Stimulated activated CD4-positive, alpha-beta T cell treated with anti-CD3 and anti-CD28 coated beads, Interleukin-4, amount 100 ng/mL, for 24 hours (primary cell): ENCODE data around the gene BSPRY.
"Not testable (repeated sequence)": the region's sequence is repeated elsewhere in the genome, so short reads cannot be mapped to it uniquely, and the experiment has no call there.

Source experiments
- DNase-seq: peaks from one replicate; pipeline ENCODE4 v3.0.0-alpha.2; 2020

The BSPRY gene

DNA sequence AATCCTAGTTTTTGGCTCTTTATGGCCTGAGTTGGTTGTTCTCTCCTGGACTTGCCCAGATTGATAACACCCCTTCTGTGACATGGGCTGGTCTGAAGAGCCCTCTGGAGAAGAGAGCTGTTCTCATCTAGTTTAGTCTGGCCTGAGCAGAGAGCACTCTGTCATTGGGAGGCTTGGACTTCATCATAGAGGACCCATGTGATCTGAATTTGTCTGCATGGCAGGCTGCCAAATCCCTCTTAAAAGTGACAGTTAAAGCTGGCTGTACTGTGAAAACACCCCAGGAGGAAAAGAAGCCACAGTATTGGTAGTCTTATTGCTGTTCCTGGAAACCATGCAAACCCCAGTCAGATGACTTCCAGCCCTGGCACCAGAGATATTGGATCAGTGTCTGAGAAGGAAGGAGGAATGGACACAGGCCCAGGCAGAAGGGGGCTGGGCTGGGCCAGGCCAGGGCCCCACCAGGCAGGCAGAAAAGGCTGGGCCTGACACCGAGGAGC lies 5.6 kb upstream of the BSPRY start:
- no peak for DNase-seq

DNA sequence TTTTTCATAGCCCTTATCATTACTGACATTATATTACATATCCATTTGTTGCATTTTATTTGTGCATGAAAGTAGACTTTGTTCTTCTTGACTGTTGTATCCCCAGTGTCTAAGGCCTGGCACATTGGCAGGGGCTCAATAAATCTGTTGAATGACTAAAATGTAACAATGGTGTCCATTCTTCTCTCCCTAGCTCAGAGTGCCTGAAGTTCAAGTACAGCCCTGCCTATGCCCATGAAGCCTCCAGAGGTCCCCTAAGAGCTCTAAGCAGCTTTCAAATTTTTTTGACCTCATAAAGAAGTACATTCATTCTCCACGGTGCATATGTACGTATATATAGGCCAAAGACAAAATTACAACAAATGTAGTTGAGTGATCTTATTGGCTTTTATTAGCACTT lies 4.2 kb upstream of the BSPRY start:
- no peak for DNase-seq

DNA sequence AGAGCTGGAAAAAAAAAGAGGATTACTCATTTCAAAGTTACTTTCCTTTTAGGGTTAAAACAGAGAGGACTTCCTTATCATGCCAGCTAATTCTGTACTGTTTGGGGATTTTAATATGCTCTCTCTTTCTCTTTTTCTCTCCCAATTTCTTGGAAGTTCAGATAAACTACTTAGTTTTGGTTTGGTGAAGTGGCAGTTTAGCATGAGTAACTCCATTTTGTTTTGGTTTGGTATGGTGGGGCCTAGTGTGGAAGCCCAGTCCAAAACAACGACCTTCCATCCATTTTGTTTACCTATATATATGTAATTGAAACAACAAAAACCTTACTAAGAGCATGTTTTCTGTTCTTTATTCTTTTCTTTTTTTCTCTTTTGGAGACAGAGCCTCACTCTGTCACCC lies 3.7 kb upstream of the BSPRY start:
- no peak for DNase-seq

DNA sequence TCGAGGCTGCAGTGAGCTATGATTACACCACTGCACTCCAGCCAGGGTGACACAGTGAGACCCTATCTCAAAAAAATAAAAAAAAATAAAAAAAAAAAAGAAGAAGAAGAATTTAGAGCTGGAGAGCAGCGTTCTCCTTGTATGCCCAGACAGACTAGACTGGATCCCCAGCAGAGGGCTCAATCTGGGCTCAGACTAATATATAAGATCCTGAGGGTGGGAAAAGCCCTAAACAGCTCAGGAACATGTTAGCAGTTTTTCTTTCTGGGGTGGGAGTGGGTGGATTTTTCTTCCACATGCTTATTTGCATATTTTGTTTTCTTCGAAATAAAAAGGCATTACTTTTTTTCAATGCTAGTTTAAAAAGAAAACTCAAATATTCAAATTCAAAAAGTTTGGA lies 904 bp upstream of the BSPRY start:
- no peak for DNase-seq

DNA sequence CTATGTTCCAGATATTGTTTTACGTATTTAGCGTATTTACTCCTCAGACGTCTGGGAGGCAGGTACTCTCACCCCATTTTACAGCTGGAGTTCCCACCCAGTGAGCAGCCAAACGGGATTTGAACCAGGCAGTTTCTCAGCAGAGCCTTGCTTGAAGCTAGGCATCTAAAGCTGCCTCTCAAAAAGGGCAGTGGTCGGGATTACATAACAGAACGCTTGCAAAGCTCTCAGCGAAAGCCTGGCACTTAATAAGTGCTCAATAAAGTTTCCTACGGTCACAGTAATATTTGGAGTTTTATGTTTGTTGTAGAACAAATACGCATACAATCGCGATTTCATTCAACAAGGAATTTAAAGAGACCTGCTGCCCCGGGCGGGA lies 286 bp upstream of the BSPRY start:
- DNase-seq = no peak

DNA sequence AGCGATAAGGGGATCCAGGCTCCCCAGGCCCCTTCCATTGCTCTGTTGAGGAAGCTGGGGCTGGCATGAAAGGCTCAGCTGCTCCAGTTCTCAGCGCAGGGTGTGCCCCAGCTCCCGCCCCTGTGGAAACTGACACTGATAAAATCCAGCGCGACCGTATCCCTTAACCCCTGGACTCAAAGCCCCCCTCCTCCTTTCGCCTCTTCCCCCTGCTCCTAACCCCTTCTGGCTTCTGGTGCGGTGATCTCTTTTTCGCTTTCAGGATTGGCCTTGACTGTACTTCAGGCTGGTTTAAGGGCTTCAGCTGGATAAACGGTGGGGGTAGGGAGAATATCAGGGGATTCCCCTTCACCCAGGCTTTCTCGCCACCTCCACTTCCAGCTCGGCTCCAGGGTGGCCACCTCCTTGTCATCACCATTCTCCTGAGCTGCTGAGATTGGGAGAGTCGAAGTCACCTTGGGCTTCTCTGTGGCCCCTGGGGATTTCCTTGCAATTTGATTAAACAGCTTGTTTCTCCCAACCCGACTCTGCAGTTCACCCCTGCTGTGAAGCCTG lies 843 bp downstream of the BSPRY start:
- no peak for DNase-seq

DNA sequence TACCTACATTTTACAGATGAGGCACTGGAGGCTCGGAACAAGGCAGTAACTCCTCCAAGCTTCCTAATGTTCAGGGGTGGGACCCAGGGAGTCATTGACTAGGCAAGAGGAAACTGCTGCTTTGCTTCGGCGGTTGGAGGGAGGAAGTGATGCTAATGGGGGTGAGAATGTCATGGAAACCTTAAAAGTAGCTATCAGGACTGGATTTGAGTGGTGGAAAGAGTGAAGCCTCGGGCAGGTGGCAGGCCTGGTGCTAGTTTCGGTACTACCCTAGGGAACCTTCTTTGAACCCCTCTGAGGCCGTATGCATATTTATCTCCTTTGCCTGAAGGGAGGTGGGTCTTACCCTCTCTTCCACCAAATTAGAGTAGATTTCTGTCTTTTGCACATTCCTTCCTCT lies 1.6 kb downstream of the BSPRY start:
- DNase-seq = peak; percentile 23

DNA sequence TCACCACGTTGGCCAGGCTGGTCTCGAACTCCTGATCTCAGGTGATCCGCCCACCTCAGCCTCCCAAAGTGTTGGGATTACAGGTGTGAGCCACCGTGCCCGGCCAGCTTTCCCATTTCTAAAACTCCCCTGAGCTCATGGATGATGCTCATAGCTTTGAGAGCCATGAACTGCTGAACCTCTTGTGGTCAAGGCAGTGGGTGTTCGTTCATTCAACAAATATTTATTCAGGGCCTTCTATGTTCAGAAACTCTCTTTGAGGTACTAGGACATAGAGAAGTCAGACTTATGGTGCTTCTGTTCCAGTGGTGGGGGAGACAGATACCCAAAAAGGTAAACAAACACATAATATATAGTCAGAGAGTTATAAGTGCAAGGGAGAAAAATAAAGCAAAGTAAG lies 2.7 kb downstream of the BSPRY start:
- no peak for DNase-seq

DNA sequence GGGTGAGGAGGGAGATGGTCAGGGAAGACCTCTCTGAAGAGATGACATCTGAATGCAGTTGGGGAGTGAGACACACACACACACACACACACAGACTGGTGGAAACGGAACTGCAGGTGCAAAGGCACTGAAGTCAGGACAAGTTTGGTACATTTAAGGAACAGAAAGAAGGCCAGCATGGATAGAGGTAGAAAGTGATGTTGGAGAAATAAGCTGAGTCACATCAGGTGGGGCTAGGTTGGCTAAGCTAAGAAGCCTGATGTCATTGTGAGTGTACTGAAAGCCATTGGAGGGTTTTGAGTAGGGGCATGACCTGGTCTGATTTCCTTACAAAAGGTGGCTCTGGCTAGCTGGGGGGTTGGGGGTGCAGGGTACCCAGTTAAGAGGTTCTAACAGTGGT lies 3.1 kb downstream of the BSPRY start:
- no peak for DNase-seq

DNA sequence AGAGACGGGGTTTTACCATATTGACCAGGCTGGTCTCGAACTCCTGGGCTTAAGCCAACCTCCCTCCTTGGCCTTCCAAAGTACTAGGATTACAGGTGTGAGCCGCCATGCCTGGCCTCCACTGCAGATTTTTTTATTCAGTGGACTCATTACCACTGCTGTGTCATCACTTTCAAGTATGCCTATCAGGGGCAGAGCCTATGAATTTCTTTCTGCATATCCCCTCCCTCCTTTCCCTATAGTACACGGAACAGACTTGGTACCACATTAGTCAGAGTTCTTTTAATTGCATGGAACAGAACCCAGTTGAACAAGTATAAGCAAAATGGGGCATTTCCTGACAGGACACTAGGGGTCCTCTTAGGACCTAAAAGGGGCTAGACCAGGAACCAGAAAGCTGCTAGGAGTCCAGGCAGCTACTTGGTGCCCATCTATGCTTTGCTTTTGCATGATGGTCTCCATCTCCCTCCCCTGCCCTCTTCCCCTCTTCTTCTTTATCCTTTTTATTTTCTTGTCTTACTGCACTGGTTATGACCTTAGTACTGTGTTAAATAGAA lies 5.8 kb downstream of the BSPRY start:
- no peak for DNase-seq

DNA sequence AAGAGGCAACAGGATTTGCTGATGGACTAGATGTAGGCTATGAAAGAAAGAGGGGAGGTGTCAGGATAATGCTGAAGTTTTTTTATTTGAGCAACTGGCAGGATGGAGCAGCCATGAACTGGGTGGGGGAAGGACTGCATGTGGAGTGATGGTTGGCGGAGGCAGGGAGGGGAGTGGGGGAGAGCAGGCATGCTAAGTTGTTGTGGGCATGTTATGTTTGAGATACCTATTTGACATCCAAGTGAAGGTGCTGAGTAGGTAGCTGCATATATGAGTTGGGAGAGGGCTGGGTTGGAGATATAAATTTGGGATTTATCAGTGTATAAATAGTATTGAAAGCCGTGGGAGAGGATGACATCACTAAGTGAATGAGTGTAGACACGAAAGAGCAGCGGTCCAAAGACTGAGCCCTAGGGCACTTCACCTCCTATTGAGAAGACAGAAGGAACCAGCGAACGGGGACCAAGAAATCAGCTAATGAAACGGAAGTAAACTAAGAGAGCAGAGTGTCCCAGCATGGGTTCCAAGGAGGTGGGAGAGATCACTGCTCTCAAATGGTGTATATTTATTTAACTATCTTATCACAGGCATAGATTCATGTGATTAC lies 7.4 kb downstream of the BSPRY start:
- DNase-seq = no peak

DNA sequence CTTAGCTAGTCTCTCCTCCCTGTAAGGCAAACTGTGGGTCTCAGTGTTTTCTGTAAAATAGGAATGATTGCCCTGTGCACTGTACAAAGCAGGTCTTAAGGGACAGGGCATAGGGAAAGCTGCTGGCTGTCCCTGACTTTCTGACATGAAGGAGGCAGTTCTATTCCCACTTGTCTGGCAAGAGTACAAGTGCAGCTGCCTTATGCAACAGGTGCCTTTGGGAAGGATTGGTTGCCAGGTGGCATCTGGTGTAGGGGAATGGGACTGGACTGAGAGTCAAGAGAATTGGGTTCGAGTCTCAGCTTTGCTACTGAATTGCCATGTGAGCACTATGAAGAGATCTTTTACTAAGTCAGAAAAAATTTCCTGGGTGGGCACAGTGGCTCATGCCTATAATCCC lies 10.0 kb downstream of the BSPRY start:
- no peak for DNase-seq

DNA sequence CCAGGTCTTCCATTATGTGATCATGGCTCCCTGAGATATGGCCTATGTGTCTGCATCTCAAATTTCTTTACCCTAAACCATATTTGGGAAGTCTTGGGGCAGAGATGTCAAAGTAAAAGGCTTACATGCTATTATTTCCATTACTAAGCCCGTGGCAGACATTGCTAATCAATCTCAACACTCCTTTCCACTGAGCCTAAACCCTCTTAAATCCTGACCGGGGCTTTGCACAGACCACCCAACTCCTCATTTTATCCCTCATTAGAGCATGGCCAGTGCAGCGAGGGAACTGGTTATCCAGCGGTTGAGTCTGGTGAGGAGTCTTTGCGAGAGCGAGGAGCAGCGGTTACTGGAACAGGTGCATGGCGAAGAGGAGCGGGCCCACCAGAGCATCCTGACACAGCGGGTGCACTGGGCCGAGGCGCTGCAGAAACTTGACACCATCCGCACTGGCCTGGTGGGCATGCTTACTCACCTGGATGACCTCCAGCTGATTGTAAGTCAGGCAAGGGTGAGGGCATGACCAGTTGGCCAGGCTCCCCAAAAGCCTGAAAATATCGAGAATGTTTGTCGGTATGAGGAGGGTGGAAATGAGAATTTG lies 11.0 kb downstream of the BSPRY start:
- no peak for DNase-seq

DNA sequence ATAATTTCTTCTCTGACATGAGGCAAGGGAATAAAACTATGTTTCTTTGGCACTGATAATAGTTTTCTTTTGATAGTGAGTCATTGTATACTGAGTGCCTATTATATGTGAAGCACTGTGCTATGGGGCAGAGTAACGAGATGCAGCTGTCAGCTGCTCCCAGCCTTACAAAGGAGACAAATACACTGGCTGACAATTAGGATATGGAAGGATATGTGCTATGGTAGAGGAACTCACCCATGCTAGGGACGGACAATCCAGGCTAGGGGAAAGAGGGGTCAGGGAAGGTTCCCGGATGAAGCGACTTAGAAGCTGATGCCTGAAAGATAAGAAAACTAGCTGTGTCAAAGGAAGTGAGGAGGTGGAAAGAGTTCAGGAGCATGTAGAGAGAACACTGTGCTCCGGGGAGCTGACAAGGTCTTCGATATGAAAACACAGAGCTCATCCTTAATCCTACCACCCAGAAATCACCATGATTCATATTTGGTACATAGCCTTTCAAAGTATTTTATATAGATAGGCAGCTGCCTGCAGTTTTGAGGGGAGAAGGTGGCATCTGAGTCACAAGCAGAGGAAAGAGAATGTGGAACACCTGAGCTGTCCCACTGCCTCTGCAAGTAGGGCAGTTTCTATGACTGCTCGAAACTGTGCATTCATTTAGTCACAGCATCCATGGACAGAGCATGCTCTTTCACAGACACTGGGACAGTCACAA lies 12.1 kb downstream of the BSPRY start:
- DNase-seq = peak; percentile 32

DNA sequence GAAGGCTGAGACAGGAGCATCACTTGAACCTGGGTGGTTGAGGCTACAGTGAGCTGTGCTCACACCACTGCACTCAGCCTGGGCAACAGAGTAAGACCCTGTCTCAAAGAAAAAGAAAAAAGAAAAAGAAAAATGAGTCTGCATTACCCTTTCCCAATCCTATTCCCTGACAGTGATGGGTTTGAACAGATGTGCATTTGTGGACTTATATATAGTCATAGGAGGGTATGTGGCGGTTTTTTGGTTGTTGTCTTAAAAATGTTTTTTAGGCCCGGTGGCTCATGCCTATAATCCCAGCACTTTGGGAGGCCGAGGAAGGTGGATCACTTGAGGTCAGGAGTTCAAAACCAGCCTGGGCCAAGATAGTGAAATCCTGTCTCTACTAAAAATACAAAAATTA lies 14.0 kb downstream of the BSPRY start:
- DNase-seq = no peak

DNA sequence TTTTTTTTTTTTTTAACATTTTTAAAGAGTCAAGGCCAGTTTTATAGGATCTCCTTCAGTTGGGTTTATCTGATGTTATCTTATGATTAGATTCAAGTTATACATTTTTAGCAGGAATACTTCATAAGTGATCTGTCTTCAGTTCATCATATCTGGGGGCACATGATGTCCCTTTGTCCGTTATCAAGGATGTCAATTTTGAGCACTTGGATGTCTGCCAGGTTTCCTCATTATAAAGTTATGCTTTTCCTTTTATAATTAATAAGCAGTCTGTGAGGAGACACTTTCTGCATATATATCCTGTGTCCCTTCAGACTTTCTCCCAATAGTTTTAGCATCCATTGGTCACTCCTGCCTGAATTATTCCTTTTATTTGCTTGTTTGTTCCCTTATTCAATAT lies 15.6 kb downstream of the BSPRY start:
- no peak for DNase-seq

DNA sequence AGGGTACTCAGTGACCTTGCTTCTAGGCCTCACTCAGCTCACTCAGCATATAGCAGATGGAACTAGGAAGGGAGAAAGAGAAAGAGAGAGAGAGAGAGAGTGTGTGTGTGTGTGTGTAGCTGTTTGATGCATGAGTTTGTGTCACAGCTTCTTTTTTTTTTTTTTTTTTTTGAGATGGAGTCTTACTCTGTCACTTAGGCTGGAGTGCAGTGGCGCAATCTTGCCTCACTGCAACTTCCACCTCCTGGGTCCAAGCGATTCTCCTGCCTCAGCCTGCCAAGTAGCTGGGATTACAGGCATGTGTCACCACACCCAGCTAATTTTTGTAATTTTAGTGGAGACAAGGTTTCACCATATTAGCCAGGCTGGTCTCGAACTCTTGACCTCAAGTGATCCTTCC lies 16.3 kb downstream of the BSPRY start:
- not testable (repeated sequence) for DNase-seq

DNA sequence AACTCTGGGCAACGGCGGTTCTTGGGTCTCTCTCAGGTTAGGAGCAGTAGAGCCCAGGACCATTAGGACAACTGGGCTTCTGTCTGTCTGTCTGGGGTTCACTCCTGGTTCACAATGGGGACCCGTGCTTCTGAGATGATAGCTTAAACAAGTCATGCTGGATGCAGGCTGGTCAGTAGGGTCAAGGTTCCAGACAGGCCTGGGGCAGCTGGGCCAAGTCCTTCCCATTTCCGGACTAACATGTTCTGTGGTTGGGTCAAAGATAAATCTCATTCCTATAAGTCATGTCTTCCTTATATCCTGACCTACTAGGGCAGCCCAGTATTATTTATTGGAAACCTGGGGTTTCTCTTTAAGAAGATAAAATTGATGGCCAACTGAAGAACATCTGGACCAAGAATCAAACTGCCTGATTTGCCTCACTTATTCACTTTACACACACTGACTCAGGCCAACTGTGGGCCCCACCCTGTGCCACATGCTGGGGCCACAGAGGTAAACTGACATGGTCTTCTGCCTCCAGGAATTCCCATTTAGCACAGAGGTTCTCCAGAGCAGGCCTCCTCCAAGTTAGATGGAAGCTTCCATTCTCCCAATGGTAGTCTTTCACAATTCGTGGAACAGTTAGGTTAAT lies 19.1 kb downstream of the BSPRY start:
- no peak for DNase-seq

DNA sequence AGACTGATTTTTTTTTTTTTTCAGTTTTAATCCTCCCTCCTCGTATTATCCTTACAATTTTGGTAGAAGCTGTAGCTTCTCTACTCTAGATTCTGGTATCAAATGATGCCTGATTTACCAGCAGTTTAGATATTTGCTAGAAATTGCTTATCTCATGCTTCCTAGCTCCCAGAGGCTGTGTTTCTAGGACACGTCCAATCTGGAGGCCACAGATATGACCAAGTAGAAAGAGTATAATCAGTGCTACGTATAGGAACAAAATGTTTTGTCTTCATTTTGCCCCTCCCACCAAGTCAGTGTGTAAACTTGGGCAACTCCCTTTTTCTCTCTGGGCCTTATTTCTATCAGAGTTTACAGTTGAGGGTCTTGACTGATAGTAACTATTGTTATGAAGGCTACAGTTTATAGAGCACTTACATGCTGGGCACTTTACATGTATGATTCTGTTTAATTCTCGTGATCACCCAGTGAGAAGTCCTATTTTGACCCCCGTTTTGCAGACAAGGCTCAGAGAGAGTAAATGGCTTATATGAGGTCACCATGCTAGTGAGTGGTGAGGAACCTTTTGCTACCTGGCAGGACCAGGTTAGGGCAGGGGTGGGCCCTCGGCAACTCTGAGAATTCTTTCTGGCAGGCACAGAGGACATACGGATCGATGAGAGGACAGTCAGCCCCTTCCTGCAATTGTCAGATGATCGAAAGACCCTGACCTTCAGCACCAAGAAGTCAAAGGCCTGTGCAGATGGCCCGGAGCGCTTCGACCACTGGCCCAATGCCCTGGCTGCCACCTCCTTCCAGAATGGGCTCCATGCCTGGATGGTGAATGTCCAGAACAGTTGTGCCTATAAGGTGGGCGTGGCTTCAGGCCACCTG lies 19.9 kb downstream of the BSPRY start:
- no peak for DNase-seq

DNA sequence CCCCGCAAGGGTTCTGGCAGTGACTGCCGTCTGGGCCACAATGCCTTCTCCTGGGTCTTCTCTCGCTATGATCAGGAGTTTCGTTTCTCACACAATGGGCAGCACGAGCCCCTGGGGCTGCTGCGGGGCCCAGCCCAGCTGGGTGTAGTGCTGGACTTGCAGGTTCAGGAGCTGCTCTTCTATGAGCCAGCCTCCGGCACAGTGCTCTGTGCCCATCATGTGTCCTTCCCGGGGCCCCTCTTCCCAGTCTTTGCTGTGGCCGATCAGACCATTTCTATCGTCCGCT lies 20.5 kb downstream of the BSPRY start:
- no peak for DNase-seq

DNA sequence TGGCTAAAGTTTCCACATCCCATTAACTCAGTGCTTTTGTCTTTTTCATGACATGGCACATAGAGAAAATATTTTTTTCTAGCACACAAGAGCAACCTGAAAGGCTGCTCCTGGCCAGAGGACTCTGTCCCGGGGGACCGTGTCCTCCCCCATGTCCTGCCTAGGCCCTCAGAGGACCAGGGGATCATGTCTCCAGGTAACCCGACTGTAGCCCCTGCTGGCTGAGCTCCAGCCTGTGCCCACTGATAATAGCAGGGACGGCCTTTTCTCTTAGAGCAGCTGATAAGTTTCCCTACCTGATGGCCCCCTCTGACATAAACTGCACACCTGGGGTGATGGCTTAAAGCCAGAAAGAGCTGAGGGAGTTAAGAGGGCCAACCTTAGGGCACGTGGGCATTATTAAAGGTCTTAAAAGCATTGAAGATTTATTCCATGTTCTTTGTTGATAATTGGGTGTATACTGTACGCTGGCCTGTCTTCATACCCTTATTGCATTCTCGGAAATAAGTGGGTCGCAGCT lies 21.5 kb downstream of the BSPRY start:
- no peak for DNase-seq

DNA sequence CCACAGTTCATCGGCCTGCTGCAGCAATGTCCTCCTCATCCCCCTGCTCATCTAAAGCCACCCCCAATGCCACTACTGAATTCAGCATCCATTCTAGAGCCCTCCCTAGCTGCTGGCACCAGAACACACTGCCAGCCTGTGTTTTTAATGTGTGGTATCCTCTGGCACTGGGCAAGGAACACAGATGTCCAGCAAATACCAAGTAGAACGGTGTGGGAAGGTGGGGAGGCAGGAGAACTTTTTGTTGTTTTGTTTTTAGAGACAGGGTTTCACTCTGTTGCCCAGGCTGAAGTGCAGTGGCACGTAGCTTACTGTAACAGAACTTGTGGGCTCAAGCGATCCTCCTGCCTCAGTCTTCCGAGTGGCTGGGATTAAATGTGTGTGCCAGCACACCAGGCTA lies 22.7 kb downstream of the BSPRY start:
- DNase-seq = no peak
